ENCODE results near the gene TMCO2. TPM values are rescaled to one million over a fixed set of nuclear protein-coding genes. Genes with fewer than 3 reads are reported as not detected.

TMCO2 gene
- total RNA-seq, 1 experiment from 2014 or later, result not detected

DNA sequence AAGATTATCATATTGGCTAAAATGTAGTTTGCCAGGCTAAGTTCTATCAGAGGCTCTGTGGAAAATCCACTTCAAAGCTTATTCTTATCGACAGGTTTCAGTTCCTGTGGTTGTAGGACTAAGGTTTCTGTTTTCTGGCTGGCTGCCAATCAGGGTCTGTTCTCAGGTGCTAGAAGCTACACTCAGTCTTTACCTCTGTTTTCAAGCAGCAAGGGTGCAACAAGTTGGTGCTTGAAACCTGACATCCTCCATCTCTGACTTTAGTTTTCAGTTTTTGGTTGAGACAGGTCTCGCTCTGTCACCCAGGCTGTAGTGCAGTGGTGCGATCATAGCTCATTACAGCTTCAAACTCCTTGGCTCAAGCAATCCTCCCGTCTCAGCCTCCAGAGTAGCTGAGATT lies 15.3 kb upstream of the TMCO2 start:
- intact Hi-C loops (cut with micrococcal nuclease), result no loop called here
- Histone ChIP-seq H3K4me2 (ENCODE audit: low read length) (no peak overlapping the region), H3K9me2 (replicated peaks; ENCODE audit: low read length) (no peaks in the 10 kb centered on the region), H3K36me3 (ENCODE audit: low read depth, low read length) (peaks cover 31% of the 10 kb centered on the region), H3K79me2 (ENCODE audit: low read length) (peaks cover 5% of the 10 kb centered on the region), H3K4me1 (ENCODE audit: insufficient read depth, low read length) (no peaks in the 10 kb centered on the region), H3K27me3 (ENCODE audit: low read length) (no peaks in the 10 kb centered on the region), H4K20me1 (ENCODE audit: low read length) (no peaks in the 10 kb centered on the region), H3F3A (ENCODE audit: low read length, unreplicated experiment) (no peaks in the 10 kb centered on the region), H3K4me3 (ENCODE audit: low read length) (no peak overlapping the region), H3K9me3 (ENCODE audit: low read length) (no peaks in the 10 kb centered on the region), H3K9ac (ENCODE audit: low read length) (no peak overlapping the region), H3K27ac (ENCODE audit: low read length) (no peak overlapping the region), H2AFZ (ENCODE audit: low read length) (no peak overlapping the region)
- DNase-seq, result no peak
- ATAC-seq, result no peak
- ChIA-PET POLR2A (ENCODE audit: unreplicated experiment) (no interaction called here), CTCF (no interaction called here)
- BruUV-seq (replicated peaks), result no TSS peak
- TF ChIP-seq, protein P1, sequence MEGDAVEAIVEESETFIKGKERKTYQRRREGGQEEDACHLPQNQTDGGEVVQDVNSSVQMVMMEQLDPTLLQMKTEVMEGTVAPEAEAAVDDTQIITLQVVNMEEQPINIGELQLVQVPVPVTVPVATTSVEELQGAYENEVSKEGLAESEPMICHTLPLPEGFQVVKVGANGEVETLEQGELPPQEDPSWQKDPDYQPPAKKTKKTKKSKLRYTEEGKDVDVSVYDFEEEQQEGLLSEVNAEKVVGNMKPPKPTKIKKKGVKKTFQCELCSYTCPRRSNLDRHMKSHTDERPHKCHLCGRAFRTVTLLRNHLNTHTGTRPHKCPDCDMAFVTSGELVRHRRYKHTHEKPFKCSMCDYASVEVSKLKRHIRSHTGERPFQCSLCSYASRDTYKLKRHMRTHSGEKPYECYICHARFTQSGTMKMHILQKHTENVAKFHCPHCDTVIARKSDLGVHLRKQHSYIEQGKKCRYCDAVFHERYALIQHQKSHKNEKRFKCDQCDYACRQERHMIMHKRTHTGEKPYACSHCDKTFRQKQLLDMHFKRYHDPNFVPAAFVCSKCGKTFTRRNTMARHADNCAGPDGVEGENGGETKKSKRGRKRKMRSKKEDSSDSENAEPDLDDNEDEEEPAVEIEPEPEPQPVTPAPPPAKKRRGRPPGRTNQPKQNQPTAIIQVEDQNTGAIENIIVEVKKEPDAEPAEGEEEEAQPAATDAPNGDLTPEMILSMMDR (conservative IDR thresholded peaks at IDR 0.05; ENCODE audit: low read depth, low read length), result no peak
- TF ChIP-seq EZH2 (IDR thresholded peaks at IDR 0.05; ENCODE audit: low read length, unreplicated experiment) (no peak), EZH2phosphoT487 (IDR thresholded peaks at IDR 0.05; ENCODE audit: borderline replicate concordance, low read length) (no peak)

DNA sequence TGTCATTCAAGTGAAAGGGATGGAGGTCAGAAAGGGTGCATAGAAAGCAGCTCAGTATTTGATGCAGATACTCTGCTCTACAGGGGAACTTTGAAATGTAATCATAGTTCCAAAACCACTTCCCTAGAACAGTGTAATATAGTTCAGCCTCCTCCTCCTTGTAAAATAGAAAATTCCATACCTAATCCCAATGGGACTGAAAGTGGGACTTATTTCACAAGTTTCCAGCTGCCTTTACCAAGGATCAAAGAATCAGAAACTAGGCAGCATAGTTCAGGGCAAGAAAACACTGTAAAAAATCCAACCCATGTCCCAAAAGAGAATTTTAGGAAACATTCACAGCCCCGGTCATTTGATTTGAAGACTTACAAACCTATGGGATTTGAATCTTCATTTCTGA lies 8.1 kb upstream of the TMCO2 start:
- ChIA-PET CTCF (interaction anchor here (0.6 kb wide), 1 partner anchor 96 kb away, joined by 3 read pairs; no protein-coding TSS in a partner anchor), POLR2A (ENCODE audit: unreplicated experiment) (no interaction called here)
- DNase-seq, result no peak
- Histone ChIP-seq H2AFZ (ENCODE audit: low read length) (no peak overlapping the region), H3K4me1 (ENCODE audit: insufficient read depth, low read length) (peaks cover 32% of the 10 kb centered on the region), H3K27ac (ENCODE audit: low read length) (no peak overlapping the region), H4K20me1 (ENCODE audit: low read length) (no peaks in the 10 kb centered on the region), H3K9me3 (ENCODE audit: low read length) (no peaks in the 10 kb centered on the region), H3K27me3 (ENCODE audit: low read length) (no peaks in the 10 kb centered on the region), H3K4me2 (ENCODE audit: low read length) (no peak overlapping the region), H3K79me2 (ENCODE audit: low read length) (peaks cover 5% of the 10 kb centered on the region; the same call in 1 of the 2 replicates), H3K36me3 (ENCODE audit: low read depth, low read length) (peaks cover 41% of the 10 kb centered on the region), H3K4me3 (ENCODE audit: low read length) (no peak overlapping the region), H3F3A (ENCODE audit: low read length, unreplicated experiment) (peaks cover 4% of the 10 kb centered on the region), H3K9ac (ENCODE audit: low read length) (no peak overlapping the region), H3K9me2 (replicated peaks; ENCODE audit: low read length) (no peaks in the 10 kb centered on the region)
- intact Hi-C loops (cut with micrococcal nuclease), result loop anchor here (10.0 kb wide), 2 partner anchors 75 to 185 kb away; partner anchors contain the start of gene RLF
- ATAC-seq, result no peak
- TF ChIP-seq EZH2 (IDR thresholded peaks at IDR 0.05; ENCODE audit: low read length, unreplicated experiment) (no peak), EZH2phosphoT487 (IDR thresholded peaks at IDR 0.05; ENCODE audit: borderline replicate concordance, low read length) (no peak)
- TF ChIP-seq, protein P1 (conservative IDR thresholded peaks at IDR 0.05; ENCODE audit: low read depth, low read length), result no peak
- no TSS peak for BruUV-seq (replicated peaks)

DNA sequence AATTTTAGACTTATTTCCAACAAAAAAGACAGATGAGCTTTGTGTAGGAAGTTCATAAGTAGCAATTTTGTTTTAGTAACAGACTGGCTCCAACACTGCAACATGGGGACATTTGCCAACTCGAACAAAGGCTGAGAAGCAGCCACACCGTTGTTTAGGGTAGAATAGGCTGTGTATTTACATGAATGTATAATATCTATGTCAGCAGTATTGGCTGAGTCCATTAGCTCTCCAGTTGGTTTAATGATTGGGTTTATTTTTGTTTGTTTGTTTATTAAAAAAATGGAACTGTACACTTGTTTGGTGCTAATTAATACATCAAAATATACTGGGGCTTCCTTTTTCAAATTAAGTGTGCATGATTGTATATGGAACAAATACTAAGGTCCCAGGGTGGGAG lies 7.3 kb upstream of the TMCO2 start:
- Histone ChIP-seq H3F3A (ENCODE audit: low read length, unreplicated experiment) (peaks cover 8% of the 10 kb centered on the region), H3K9me2 (replicated peaks; ENCODE audit: low read length) (no peaks in the 10 kb centered on the region), H3K4me1 (ENCODE audit: insufficient read depth, low read length) (peaks cover 40% of the 10 kb centered on the region), H3K27me3 (ENCODE audit: low read length) (no peaks in the 10 kb centered on the region), H2AFZ (ENCODE audit: low read length) (no peak overlapping the region), H3K9ac (ENCODE audit: low read length) (no peak overlapping the region), H3K79me2 (ENCODE audit: low read length) (peaks cover 5% of the 10 kb centered on the region; the same call in 1 of the 2 replicates), H3K27ac (ENCODE audit: low read length) (no peak overlapping the region), H4K20me1 (ENCODE audit: low read length) (no peaks in the 10 kb centered on the region), H3K4me2 (ENCODE audit: low read length) (no peak overlapping the region), H3K4me3 (ENCODE audit: low read length) (no peak overlapping the region), H3K9me3 (ENCODE audit: low read length) (no peaks in the 10 kb centered on the region), H3K36me3 (ENCODE audit: low read depth, low read length) (peaks cover 39% of the 10 kb centered on the region)
- ATAC-seq (no peak), DNase-seq (no peak)
- intact Hi-C loops (cut with micrococcal nuclease), result loop anchor here (10.0 kb wide), 2 partner anchors 76 to 186 kb away; partner anchors contain the start of gene RLF
- TF ChIP-seq EZH2phosphoT487 (IDR thresholded peaks at IDR 0.05; ENCODE audit: borderline replicate concordance, low read length) (no peak), EZH2 (IDR thresholded peaks at IDR 0.05; ENCODE audit: low read length, unreplicated experiment) (no peak)
- TF ChIP-seq, protein P1 (conservative IDR thresholded peaks at IDR 0.05; ENCODE audit: low read depth, low read length), result no peak
- BruUV-seq (replicated peaks), result no TSS peak
- ChIA-PET POLR2A (ENCODE audit: unreplicated experiment) (no interaction called here), CTCF (no interaction called here)

All from PC-3 (cell line).